Stimulated activated CD4-positive, alpha-beta T cell treated with anti-CD3 and anti-CD28 coated beads, Interleukin-15, amount 100 ng/mL, for 24 hours (primary cell): Measurements from ENCODE around the gene STIP1.
A peak's percentile ranks its signal among the peaks of the same experiment; 100 is the strongest.
"Not testable (repeated sequence)": the region's sequence is repeated elsewhere in the genome, so short reads cannot be mapped to it uniquely, and the experiment has no call there.

Experiments
- DNase-seq: peaks from one replicate; pipeline ENCODE4 v3.0.0-alpha.2; 2020

STIP1 gene

DNA sequence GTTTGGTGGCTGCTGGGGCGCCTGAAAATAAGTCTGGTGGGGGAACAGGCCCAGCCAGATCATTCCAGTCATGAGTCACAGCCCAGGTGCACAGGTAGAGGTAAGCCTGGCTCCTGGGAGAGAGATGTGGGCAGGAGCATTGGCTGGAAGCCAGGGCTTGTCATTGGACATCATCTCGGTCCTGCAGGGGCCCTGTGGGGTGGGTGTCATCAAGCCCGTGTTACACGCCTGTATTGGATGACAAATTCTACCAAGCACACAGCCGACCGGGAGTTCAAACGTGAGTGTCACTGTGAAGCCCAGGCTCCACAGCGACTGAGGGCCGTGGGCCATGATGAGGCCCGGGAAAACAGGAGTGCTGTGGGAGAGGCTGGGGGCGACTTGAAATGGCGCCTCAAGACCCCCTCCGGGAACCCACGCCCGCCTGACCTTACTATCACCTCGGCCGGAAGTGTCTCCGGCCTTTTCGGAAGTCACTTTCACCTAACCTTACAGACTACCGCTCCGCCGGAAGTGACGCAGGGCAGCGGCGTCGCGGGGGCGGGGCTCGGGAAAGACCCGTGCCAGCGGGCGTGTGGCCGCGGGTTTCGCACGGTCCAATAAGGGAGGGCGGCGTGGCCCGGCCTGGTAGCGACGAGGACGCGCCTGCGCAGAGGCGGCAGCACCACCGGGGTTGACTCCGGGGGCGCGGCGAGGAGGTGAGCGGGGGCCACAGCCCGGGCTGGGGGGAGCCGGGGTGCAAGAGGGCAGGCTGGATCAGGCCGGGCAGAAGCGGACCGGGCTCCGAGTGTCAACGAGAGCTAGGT is 54.7 kb downstream of the STIP1 start, which contains the start of gene FKBP2:
FKBP2 (plus strand) TSS at position 661 of the 806 bp plus-strand sequence. CDS start 1,293 bp downstream, outside the sequence.
- peak; percentile 98 for DNase-seq

- DNase-seq = peak; percentile 100
These were observed 55.2 kb downstream of the STIP1 start for GRCh38 chr11:64241241-64241490.

DNA sequence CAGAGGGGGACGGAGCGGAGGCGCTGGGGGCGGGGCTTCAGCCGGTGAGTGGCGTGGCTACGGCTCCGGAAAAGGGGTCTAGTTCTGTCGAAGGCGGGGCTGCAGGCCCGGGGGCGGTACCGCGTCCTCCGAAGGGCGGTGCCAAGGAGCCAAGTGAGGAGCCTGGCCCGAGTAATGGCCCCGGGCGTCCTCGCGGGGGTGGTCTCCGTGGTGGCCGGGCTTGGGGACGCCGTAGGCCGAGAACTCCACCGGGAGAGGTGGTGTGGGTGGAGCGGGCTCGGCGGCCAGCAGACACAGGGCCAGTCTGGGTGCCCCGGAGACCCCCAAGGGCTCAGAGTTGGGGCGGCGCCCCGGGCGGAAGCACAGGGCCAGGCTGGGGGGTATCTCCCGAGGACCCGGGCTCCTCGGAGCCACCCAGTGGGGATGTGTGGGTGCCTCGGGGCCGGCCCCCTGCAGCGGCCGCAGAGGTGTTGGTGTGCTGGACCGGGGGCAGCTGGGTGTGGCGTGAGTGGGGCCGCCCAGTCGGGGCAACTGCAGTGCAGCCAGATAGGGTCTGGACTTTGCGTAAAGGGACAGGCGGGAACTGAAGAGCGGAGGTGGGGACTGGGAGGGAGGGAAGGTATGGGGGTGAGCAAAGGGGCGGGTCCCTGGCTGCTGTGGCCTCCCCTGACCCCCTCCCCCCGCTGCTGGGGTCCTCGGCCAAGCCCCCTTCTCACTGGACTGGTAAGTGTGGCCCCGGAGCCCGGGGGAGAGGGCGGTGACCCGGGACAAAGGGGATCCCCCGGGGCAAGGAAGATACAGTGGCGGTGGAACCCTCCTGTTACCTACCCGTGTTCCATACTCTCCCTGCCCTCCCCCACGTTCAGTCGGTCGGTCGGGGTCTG is 55.8 kb downstream of the STIP1 start:
- DNase-seq = peak; percentile 49

- DNase-seq = no peak
These were observed 57.4 kb downstream of the STIP1 start for GRCh38 chr11:64243236-64243854.

- DNase-seq = no peak
These were observed 58.1 kb downstream of the STIP1 start for GRCh38 chr11:64244107-64244506.

- no peak for DNase-seq
These were observed 59.0 kb downstream of the STIP1 start for GRCh38 chr11:64244966-64245365.

DNA sequence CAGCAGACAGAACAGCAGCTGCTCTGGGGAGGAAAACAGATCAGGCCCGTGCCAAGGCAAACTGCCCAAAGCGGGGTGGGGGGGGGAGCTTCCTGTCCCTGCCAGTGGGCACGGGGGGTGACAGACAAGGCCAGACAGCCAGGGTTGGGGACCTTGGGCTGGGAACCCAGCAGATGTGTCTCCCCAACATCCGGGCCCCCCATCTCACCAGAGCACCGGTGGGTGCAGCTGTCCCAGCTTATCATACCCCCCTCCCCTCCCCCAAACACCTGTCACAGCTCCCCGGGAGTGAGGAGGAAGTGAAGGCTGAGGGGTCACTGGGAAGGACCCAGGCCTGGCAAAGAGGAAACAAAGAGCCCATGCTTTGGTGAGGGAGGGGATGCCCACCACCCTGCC is 59.4 kb downstream of the STIP1 start:
- DNase-seq = peak; percentile 44

GRCh38 chr11:64245797-64246620 is 60.0 kb downstream of the STIP1 start:
- DNase-seq = peak; percentile 90

- DNase-seq = not testable (repeated sequence)
These were observed 60.6 kb downstream of the STIP1 start for GRCh38 chr11:64246621-64246870.

- DNase-seq = peak; percentile 93
These were observed 61.1 kb downstream of the STIP1 start, which contains the start of gene PPP1R14B for GRCh38 chr11:64246871-64247728. Gene PPP1R14B, minus strand, starts transcription at chr11:64246943. Its CDS starts 270 bp downstream, at chr11:64246673.

DNA sequence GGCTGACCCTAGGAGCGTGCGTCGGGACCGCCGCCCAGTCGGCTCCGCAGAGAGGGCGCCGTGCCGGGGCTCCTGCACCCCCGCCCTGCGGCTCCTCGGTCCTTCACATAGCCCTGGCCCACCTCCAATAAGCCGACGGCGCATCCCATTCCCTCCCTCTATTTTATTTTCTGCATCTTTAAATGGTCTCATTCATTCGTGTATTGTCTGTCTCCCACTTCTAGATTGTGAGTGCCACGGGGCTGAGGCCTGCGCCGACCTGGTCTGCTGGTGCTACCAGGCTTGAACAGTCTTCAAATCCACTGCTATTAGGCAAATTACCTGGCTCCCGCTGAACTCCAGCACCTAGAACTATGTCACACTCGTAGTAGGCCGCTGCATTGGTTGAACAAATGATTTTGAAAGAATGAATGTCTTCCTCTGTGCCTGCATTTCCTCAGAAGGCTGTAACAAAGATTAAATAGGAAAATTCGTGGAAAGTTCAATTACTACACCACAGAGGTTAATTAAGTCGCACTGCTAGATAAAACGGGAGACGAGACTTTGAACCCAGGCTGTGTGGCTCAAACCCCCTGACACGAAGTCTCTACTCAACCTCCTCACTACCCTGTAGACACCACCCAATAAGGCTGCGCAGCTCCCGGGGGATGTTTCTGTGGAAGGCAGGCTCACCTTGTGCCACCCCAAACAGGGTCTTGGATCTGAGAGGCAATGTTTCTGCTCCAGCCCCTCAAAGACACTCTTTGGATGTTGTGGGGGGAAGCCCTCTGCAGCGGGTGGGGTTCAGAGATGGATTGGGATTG is 62.0 kb downstream of the STIP1 start:
- no peak for DNase-seq

DNA sequence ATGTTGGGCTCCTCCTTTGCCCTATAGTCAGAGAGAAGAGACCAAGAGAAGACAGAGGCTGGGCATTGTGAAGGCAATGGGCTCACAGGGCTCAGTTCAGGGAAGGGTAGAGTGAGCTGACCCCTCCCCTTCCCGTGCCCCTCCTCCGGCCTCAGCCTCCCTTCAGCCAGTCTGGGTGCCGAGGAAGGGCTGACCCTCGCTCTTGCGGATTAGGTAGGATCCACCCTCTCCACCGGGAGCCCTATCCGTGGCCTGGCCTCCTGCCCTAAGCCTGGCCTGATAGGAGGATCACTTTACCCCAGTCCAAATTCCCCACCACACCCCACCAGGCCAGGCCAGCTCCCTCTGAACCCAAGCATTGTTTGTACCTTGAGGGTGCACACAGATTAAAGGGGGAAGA is 62.6 kb downstream of the STIP1 start:
- no peak for DNase-seq

- no peak for DNase-seq
These were observed 63.1 kb downstream of the STIP1 start for GRCh38 chr11:64249038-64249437.

- no peak for DNase-seq
These were observed 63.8 kb downstream of the STIP1 start for GRCh38 chr11:64249563-64250414.

DNA sequence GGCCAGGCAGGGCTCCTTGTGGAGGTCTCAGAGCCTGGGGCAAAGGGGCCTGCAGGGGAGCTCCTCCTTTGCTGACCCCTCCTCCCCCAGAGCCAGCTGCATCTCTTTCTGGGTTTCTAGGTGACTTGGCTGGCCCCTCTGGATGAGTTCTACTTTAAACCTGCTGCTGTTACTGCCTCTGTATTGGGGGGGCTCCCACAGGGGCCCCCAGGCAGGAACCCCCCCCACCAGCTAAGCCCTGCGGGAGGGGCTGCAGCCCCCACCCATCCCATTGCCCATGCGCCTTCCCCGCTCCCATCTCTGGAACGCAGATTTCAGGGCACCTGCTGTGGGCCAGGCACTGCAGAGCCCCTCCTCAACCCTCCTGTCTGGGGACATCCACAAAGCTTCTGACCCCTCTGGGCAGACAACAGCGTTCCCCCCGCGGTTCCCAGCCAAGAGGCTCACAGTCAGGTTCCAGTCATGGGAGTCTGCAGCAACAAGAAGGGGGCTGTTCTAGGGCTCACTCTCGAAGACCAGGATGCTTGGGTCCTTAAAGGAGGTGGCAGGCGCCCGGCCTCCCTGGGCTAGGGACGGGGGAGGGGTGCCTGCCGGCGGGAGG is 64.5 kb downstream of the STIP1 start:
- DNase-seq = no peak

GRCh38 chr11:64251016-64251752 is 65.2 kb downstream of the STIP1 start, which contains the start of gene PLCB3:
Gene PLCB3, plus strand, starts transcription at chr11:64251530. Its CDS starts 120 bp downstream, at chr11:64251650.
- peak; percentile 69 for DNase-seq

GRCh38 chr11:64251753-64252002 is 65.7 kb downstream of the STIP1 start:
- DNase-seq = no peak

- peak; percentile 56 for DNase-seq
These were observed 66.3 kb downstream of the STIP1 start for GRCh38 chr11:64252003-64252872.
